Heart right ventricle (tissue), 16 donors: ENCODE data around the gene ULK4. TPM values are rescaled to one million over a fixed set of nuclear protein-coding genes. Genes with fewer than 3 reads are reported as not detected.

Experiments
- ATAC-seq, 8 donors: fragments of 200-7000 bp; cut with Tn5 transposase; one replicate each; pipeline ENCODE4 v1.9.1; 2020; ENCODE audit warnings: mild to moderate bottlenecking in 8 of 8, moderate library complexity in 8 of 8, moderate number of reproducible peaks in 1 of 8
- DNase-seq, 2 donors: peaks; one replicate each; pipeline ENCODE4 v3.0.0-alpha.2; 2020
- H3K27ac ChIP-seq, 10 donors: fragments of 200-600 bp; sonication (generic) in 2 of 10; one replicate each; pipeline versions ENCODE4 v1.5.0 to v1.8.0; 2020 to 2022; ENCODE audit warnings: mild to moderate bottlenecking in 3 of 10
- H3K27me3 ChIP-seq, 7 donors: fragments of 200-600 bp; one replicate each; pipeline ENCODE4 v1.8.0; 2021 to 2022; ENCODE audit warnings: mild to moderate bottlenecking in 2 of 7
- H3K36me3 ChIP-seq, 9 donors: fragments of 200-600 bp; sonication (generic) in 1 of 9; one replicate each; pipeline versions ENCODE4 v1.5.0 to v1.8.0; 2020 to 2022; ENCODE audit warnings: mild to moderate bottlenecking in 2 of 9
- H3K4me1 ChIP-seq, 9 donors: fragments of 200-600 bp; sonication (generic) in 1 of 9; one replicate each; pipeline versions ENCODE4 v1.5.0 to v1.8.0; 2020 to 2022; ENCODE audit warnings: mild to moderate bottlenecking in 4 of 9
- H3K4me3 ChIP-seq, 10 donors: fragments of 200-600 bp; sonication (generic) in 2 of 10; one replicate each; pipeline versions ENCODE4 v1.5.0 to v1.8.0; 2020 to 2022; ENCODE audit warnings: mild to moderate bottlenecking in 7 of 10, moderate library complexity in 2 of 10
- H3K9me3 ChIP-seq, 11 donors: fragments of 200-600 bp in 10 of 11; sonication (generic) in 2 of 11; one replicate each; pipeline versions ENCODE4 v1.5.0 to v1.8.0; 2013 to 2022; ENCODE audit warnings: mild to moderate bottlenecking in 2 of 11, control low read depth in 1 of 11, moderate library complexity in 1 of 11
- CTCF ChIP-seq, 9 donors: fragments of 200-600 bp; sonication (generic) in 2 of 9; IDR thresholded peaks; one replicate each; pipeline versions ENCODE4 v1.5.0 to v1.8.0; 2021 to 2022; ENCODE audit warnings: antibody characterized with exemption in 9 of 9, mild to moderate bottlenecking in 5 of 9, moderate library complexity in 1 of 9
- WGBS, 2 donors: extraction: QIAGEN DNeasy Blood & Tissue Kit; methylation state at CpG; one replicate each; pipeline ENCODE4 v1.1.7; 2013; ENCODE audit warnings: inconsistent platforms in 1 of 2; 5-methylcytosine and 5-hydroxymethylcytosine counted together
- intact Hi-C, 10 donors: fragments of 100-400 bp; cut with DNase I; formaldehyde crosslinking; loops; one replicate each; pipeline versions ENCODE4 v1.11.1 to v1.14.2; 2022
- polyA plus RNA-seq, 2 donors: library from polyadenylated mRNA; stranded (reverse); fragments of 200-250 nt; gene quantifications; one replicate each; pipeline ENCODE4 v1.2.3, GENCODE V29; 2013
- total RNA-seq, 10 donors: library from RNA; stranded (reverse); fragmentation: NEBNext Ultra II Directional in 3 of 10; extraction: Animal tissue kit (Norgen Biotek cat#: 25700) in 3 of 10; gene quantifications; one replicate each; pipeline versions ENCODE4 v1.2.1 to v1.2.4, GENCODE V29; 2021 to 2023
- donor health status: Arrhythmogenic right ventricular cardiomyopathy.
- donor health status: ischemic (EF 13 %, LVEDD 7.1; RV severe dilation, severe dysfunction).
- donor health status: healthy with polysubstance abuse.
- donor health status: DM: no; HTN: yes; CAD: no.
- donor health status: DM: no; HTN: no; CAD: no.
- donor health status: ischemic (EF 25% LVEDD 6.9; RV normal size, moderate dysfunction).
- donor health status: ischemic (EF 25% LVEDD 5.7; RV mildly dilated, moderate dysfunction).
- donor health status: healthy.
- donor health status: DM: yes; HTN: yes; CAD: no.
- donor health status: Ischemic cardiomyopathy.
- donor health status: ischemic (EF 35%, LVEDD 5.7; RV mildly dilated, moderate dysfunction).
- donor health status: nonischemic (EF 11% LVEDD 7.7; RV severe dilation, severe dysfunction).
- donor health status: DM: yes; HTN: yes; CAD: no.
- donor health status: PGD.
- donor health status: ischemic (EF 29% LVEDD 5.4; RV normal size, mild dysfunction).
- donor health status: nonischemic (EF 23%, LVEDD 6.1; RV moderate dilation, normal function).

The ULK4 gene
- total and polyA plus RNA-seq, 12 donors: 1.4 to 11.4 (median 2.6) TPM

GRCh38 chr3:41467481-41467880 lies 494.4 kb downstream of the ULK4 start:
- WGBS, 2 donors: 82% methylated on average over 1 of the region's 1 CpG
- H3K36me3 ChIP-seq: no peaks in the 10 kb centered on the region
- H3K9me3 ChIP-seq: peaks cover 0 to 39% (median 29%) of the 10 kb centered on the region in 11 donors
- ATAC-seq: no peak
- H3K27me3 ChIP-seq: no peaks in the 10 kb centered on the region
- H3K4me3 ChIP-seq: no peak overlapping the region
- no peak for DNase-seq
- no peak for TF ChIP-seq CTCF (IDR thresholded peaks at IDR 0.05)
- no peak overlapping the region for H3K27ac ChIP-seq
- peaks cover 0 to 7% (median 0%) of the 10 kb centered on the region in 9 donors for H3K4me1 ChIP-seq
- intact Hi-C loops: no loop called here

- H3K27me3 ChIP-seq: no peaks in the 10 kb centered on the region
- no peak overlapping the region for H3K27ac ChIP-seq
- WGBS, 2 donors: 39 to 46% methylated on average over 1 of the region's 1 CpG
- no peak for TF ChIP-seq CTCF (IDR thresholded peaks at IDR 0.05)
- no peak for ATAC-seq
- H3K4me1 ChIP-seq: peaks cover 0 to 7% (median 0%) of the 10 kb centered on the region in 9 donors
- no peak overlapping the region for H3K4me3 ChIP-seq
- no peak for DNase-seq
- no peaks in the 10 kb centered on the region for H3K36me3 ChIP-seq
- intact Hi-C loops: no loop called here
- peaks cover 0 to 13% (median 3%) of the 10 kb centered on the region in 11 donors for H3K9me3 ChIP-seq
Measured at GRCh38 chr3:41464858-41465257, 497.0 kb downstream of the ULK4 start.

GRCh38 chr3:41464401-41464800 lies 497.5 kb downstream of the ULK4 start:
- no peak for TF ChIP-seq CTCF (IDR thresholded peaks at IDR 0.05)
- Histone ChIP-seq H3K27ac (no peak overlapping the region), H3K36me3 (no peaks in the 10 kb centered on the region), H3K4me3 (no peak overlapping the region), H3K4me1 (peaks cover 0 to 7% (median 0%) of the 10 kb centered on the region in 9 donors), H3K9me3 (peaks cover 0 to 8% (median 0%) of the 10 kb centered on the region in 11 donors), H3K27me3 (no peaks in the 10 kb centered on the region)
- ATAC-seq (no peak), DNase-seq (no peak)
- WGBS, 2 donors: 49 to 57% methylated on average over 2 of the region's 2 CpGs
- intact Hi-C loops: no loop called here

GRCh38 chr3:41462103-41462691 lies 499.7 kb downstream of the ULK4 start:
- TF ChIP-seq CTCF (IDR thresholded peaks at IDR 0.05): no peak
- ATAC-seq (no peak), DNase-seq (no peak)
- Histone ChIP-seq H3K4me1 (peaks cover 0 to 7% (median 0%) of the 10 kb centered on the region in 9 donors), H3K27me3 (no peaks in the 10 kb centered on the region), H3K9me3 (no peaks in the 10 kb centered on the region), H3K36me3 (no peaks in the 10 kb centered on the region), H3K27ac (no peak overlapping the region), H3K4me3 (no peak overlapping the region)
- intact Hi-C loops: no loop called here
- 20 to 38% methylated on average over 2 of the region's 2 CpGs for WGBS, 2 donors
